Left cardiac atrium (tissue), 4 donors: ENCODE measurements around the gene VWA5B1. TPM values are rescaled to one million over a fixed set of nuclear protein-coding genes. Genes with fewer than 3 reads are reported as not detected.

Source experiments
- ATAC-seq, 2 donors: fragments of 200-7000 bp; cut with Tn5 transposase; one replicate each; pipeline ENCODE4 v1.9.1; 2020; ENCODE audit warnings: mild to moderate bottlenecking in 2 of 2, moderate library complexity in 2 of 2
- DNase-seq: peaks from one replicate; pipeline ENCODE4 v3.0.0-alpha.2; 2020
- intact Hi-C, 2 donors: fragments of 100-400 bp; cut with DNase I; formaldehyde crosslinking; loops; one replicate each; pipeline versions ENCODE4 v1.14.1 to v1.15.1; 2022 to 2023
- total RNA-seq, 2 donors: library from RNA; stranded (reverse); fragmentation: NEBNext Ultra II Directional; extraction: Animal tissue kit (Norgen Biotek cat#: 25700); gene quantifications; one replicate each; pipeline ENCODE4 v1.2.1, GENCODE V29; 2021
- donor health status: DM: no; HTN: yes; CAD: no.
- donor health status: DM: no; HTN: yes; CAD: no; lungs with severe emphysema.
- donor health status: DM: yes; HTN: yes; CAD: no.
- donor health status: Dilated cardiomyopathy.

The VWA5B1 gene
- total RNA-seq, 2 donors from 2014 or later = 0.06 to 0.16 TPM

DNA sequence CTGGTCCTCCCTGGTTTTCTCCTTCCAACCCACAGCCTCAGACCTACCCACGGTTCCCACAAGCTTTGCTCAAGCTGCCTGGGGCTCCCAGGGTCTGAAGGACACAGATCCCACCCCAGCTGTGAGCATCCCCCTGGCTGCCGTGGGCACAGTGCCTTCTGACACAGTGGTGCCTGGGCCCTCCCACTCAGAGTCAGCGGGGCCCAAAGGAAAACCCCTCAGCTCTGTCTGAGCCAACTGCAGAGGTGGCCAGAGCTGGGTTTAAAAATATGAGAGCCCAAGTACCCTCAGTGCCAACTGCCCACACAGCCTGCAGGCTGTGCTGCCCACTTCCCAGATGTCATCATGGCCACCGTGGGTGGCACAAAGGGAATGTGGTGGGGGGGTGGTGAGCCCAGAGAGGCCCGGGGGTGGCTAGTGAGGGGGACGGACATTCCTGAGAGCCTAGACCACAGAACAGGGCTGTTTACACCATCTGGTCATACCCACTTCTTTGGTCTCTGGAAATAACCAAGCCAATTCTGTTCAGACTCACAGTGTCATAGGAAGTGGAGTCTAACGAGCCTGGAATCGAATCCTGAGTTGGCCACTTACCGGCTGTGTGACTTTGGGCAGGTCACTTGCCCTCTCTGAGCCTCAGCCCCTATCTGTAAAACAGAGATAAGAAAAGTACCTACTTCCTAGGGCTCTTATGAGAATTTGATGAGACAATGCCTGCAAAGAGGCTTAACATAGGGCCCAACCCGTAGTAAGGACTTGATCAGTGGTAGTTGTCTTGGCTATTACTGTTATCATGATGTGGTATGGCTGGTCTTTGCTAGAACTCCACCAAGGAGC lies 109.9 kb downstream of the VWA5B1 start:
- ATAC-seq (no peak), DNase-seq (no peak)
- intact Hi-C loops = no loop called here

DNA sequence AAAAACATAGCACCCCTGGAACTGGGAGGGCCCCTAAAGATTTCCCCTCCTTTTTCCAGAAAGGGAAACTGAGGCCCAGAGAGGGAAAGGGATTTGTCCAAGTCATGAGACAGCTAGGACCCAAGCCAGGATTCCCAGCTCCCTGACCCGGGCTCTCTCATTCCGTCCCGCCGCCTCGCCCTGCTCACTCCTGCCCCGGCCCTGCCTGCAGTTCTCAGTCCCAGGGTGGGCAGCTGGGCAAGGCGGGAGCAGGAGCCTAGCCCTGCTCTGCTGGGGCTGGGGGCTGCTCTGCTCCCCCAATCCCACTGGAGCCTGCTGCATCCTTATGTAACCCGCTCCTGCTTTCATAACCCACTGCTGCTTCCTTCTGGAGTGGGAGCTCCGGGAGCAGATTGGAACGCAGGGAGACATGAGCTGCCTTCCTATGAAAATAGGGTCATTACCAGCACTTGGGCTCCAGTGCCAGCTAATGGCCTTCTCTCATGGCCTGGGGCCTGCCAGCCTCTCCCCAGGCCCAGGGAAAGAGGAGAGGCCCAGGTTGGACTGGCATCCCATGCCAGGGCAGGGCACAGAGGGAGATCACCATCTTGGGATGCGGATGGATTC lies 110.8 kb downstream of the VWA5B1 start:
- ATAC-seq (peak in 1 of 2 donors; percentile 19), DNase-seq (no peak)
- intact Hi-C loops = no loop called here

- ATAC-seq (no peak), DNase-seq (no peak)
- intact Hi-C loops = no loop called here
Observed at GRCh38 chr1:20402585-20403422, 112.1 kb downstream of the VWA5B1 start.

- DNase-seq (no peak), ATAC-seq (no peak)
- intact Hi-C loops = no loop called here
Observed at GRCh38 chr1:20403423-20404145, 112.9 kb downstream of the VWA5B1 start.

DNA sequence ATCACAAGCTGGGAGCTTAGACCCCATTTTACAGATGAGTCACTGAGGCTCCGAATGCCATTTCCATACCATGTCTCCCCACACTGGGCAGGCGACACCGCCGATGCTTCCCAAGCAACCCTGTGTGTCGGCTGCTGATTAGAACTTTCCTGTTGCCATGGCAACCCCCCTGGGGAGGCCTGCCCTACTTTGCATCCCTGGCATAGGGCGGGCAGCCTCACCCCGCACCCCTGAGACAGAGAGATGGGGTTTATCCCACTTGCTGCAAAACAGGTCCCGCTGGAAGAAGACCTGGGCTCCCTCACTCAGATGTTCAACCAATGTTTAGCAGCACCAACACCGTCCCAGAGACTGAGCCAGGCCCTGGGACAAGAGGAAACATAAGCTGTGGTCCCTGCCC lies 113.8 kb downstream of the VWA5B1 start:
- intact Hi-C loops = no loop called here
- DNase-seq (no peak), ATAC-seq (no peak)

Other genes with a start within 250 kb of the VWA5B1 start
- gene PLA2G5, start 220.7 kb upstream of the VWA5B1 start, total RNA-seq = 10 to 100 TPM; 84.9 to 93.0 TPM
- not detected for gene PLA2G2D, start 171.3 kb upstream of the VWA5B1 start, total RNA-seq
- not detected for gene PLA2G2F, start 151.6 kb upstream of the VWA5B1 start, total RNA-seq
- 1 to 10 TPM; 3.1 to 5.4 TPM for gene UBXN10, start 104.8 kb upstream of the VWA5B1 start, total RNA-seq
- gene PLA2G2C, start 104.4 kb upstream of the VWA5B1 start, total RNA-seq = not detected
- gene CAMK2N1, start 195.3 kb downstream of the VWA5B1 start, total RNA-seq = 10 to 100 TPM; 19.4 to 25.3 TPM
- gene MUL1, start 217.3 kb downstream of the VWA5B1 start, total RNA-seq = 10 to 100 TPM; 32.4 to 41.0 TPM